ENCODE measurements around the gene AFF1. TPM values are rescaled to one million over a fixed set of nuclear protein-coding genes. Genes with fewer than 3 reads are reported as not detected.

Gene AFF1
- total RNA-seq, 4 donors from 2014 or later = 155 to 238 (median 192) TPM

DNA sequence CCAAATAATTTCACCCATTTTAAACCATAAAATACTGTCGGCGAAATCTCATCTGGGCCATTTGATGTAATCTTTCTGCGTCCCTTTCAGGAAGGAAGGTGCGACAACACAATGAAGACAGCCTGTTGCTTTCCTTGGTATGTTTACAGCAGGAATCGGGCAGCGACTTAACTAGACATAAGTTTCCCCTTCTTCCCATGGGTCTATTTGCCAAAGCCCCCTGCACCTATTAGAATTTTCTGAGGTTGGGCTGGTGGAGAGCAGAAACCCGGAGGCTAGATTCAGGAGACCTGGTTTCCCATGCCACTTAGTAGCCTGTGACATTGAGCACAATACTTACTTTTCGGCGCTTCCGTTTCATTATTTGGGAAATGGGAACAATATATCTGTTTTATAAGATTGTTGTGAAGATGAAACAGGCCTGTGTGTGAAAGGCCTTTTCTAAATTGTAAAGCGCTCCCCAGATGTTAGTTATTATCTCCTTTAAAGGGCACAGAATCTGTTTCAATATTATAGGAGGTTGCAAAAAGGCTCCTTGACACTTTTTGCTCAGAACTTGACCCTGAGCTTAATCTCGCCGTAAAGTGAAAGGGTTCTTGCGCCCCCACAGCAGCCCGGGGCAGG is 552 bp upstream of the AFF1 start:
- no peak for TF ChIP-seq POLR2A (IDR thresholded peaks at IDR 0.05)
- TF ChIP-seq, protein P1, sequence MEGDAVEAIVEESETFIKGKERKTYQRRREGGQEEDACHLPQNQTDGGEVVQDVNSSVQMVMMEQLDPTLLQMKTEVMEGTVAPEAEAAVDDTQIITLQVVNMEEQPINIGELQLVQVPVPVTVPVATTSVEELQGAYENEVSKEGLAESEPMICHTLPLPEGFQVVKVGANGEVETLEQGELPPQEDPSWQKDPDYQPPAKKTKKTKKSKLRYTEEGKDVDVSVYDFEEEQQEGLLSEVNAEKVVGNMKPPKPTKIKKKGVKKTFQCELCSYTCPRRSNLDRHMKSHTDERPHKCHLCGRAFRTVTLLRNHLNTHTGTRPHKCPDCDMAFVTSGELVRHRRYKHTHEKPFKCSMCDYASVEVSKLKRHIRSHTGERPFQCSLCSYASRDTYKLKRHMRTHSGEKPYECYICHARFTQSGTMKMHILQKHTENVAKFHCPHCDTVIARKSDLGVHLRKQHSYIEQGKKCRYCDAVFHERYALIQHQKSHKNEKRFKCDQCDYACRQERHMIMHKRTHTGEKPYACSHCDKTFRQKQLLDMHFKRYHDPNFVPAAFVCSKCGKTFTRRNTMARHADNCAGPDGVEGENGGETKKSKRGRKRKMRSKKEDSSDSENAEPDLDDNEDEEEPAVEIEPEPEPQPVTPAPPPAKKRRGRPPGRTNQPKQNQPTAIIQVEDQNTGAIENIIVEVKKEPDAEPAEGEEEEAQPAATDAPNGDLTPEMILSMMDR (IDR thresholded peaks at IDR 0.05) = no peak
- Histone ChIP-seq H3K4me1 (peaks cover 19 to 28% of the 10 kb centered on the region in 2 donors), H3K4me3 (replicated peaks in 1 of 3) (peak overlapping the region in 2 of 3 donors; percentile 13 to 71), H3K27me3 (no peaks in the 10 kb centered on the region), H3K9me3 (no peaks in the 10 kb centered on the region), H3K36me3 (no peaks in the 10 kb centered on the region), H3K27ac (peak overlapping the region; percentile 69 to 97 (median 96))
- WGBS, 2 donors = 12 to 13% methylated on average over 13 to 15 of the region's 15 CpGs
- DNase-seq = no peak
- intact Hi-C loops (cut with DNase I) = no loop called here

DNA sequence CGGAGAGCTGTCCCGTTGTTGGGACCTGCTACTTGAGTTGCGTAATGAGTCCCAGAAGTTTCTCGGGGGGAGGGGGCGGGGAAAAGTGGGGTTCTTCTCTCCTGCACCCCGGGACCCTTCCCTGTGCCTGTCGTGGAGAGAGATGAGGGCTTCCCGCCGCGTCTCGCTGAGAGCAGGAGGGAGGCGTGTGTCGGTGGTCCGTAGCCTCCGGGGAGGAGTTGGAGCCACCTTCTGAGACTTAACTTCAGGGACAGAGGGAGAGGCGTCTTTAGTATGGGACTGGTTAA is 698 bp downstream of the AFF1 start:
- Histone ChIP-seq H3K36me3 (no peaks in the 10 kb centered on the region), H3K27me3 (no peaks in the 10 kb centered on the region), H3K4me1 (peaks cover 32 to 40% of the 10 kb centered on the region in 2 donors), H3K27ac (peak overlapping the region; percentile 92 to 97 (median 96)), H3K9me3 (no peaks in the 10 kb centered on the region), H3K4me3 (replicated peaks in 1 of 3) (peak overlapping the region; percentile 71 to 96 (median 89))
- no peak for TF ChIP-seq POLR2A (IDR thresholded peaks at IDR 0.05)
- TF ChIP-seq, protein P1 (IDR thresholded peaks at IDR 0.05) = no peak
- intact Hi-C loops (cut with DNase I) = loop anchor here (5.0 kb wide), 1 partner anchor 72 kb away; no protein-coding TSS in a partner anchor
- peak; percentile 42 to 47 for DNase-seq
- WGBS, 2 donors = 0 to 1% methylated on average over 14 to 15 of the region's 16 CpGs

DNA sequence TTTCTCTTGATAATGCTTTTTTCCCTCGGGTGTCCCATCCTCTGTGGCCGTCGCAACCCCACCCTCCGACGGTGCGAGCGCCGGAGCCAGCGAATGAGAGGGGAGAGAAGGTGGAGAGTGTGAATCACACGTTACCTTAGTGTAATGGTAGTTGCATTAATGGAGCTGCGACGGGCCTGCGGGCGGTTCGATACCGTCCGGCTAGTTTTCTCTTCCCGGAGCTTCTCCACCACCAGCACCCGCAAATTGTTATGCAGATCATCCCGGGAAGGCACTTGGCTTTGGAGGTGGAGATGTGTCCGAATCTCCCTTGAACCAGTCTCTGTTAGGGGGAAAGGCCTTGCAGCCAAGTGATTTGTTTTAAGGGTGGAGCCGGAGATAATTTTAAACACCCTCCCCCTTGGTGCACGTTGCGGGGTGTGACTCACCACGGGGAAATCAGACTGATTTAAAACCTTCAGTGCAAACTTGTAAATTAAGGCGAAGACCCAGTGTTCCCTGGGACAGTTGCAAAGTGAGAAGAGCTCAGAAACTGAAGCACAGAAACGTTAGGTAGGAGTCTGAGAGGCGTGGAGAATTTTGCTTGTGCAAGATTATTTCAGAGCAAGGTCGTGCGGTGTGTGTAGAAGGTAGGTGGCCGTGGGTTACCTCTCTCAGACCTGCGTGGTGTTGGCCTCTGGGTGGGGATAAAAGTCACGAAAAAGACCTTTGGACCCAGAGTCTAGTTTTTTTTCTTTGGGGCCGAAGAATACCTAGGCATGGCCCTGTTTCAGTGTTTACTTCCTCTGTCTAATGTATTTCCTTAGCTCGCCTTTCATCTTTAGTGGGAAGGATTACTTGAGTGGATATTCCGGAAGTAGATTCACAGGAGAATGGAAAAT is 1.3 kb downstream of the AFF1 start:
- peak overlapping the region; percentile 92 to 97 (median 96) for H3K27ac ChIP-seq
- H3K4me1 ChIP-seq = peaks cover 37 to 40% of the 10 kb centered on the region in 2 donors
- no peaks in the 10 kb centered on the region for H3K27me3 ChIP-seq
- DNase-seq = peak; percentile 53 to 61
- intact Hi-C loops (cut with DNase I) = loop anchor here (5.0 kb wide), 1 partner anchor 71 kb away; no protein-coding TSS in a partner anchor
- peak overlapping the region; percentile 71 to 96 (median 89) for H3K4me3 ChIP-seq (replicated peaks in 1 of 3)
- H3K36me3 ChIP-seq = no peaks in the 10 kb centered on the region
- TF ChIP-seq, protein P1 (IDR thresholded peaks at IDR 0.05) = no peak
- TF ChIP-seq POLR2A (IDR thresholded peaks at IDR 0.05) = peak in 1 of 2 donors; percentile 48
- 7 to 8% methylated on average over 33 to 36 of the region's 36 CpGs for WGBS, 2 donors
- H3K9me3 ChIP-seq = no peaks in the 10 kb centered on the region

DNA sequence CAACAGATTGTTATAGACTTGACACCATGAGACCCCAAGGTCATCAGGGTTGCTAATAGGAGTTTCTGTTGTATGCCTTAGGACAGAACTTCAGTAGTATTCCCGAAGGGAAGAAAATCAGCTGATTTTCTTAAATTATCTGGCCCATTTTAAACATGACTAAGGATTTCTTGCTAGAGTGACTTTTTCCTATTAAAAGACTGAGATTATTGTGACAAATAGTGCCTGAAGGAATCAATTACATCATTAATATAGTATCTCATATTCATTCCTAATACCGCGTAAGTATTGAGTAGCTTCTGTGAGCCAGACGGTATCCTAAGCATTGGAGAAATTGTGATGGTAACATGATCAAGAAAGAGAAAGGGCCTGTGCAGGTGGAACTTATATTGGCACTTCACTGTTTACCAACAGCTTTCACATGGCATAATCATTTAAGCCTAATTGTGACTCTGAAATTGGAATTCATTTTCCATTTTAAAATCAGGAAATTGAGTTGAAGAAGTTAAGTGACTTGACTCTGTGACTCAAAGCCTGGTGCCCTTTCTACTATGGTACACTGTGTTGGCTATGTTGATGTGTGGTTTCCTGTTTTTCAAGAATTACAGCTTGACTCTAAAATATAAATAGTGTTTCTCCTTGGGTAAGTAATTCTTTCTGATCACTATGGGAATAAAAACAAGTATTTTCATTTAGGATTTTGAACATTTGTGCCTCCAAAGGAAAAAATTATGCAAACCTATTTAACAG is 4.1 kb downstream of the AFF1 start:
- DNase-seq = no peak
- intact Hi-C loops (cut with DNase I) = loop anchor here (5.0 kb wide), 1 partner anchor 68 kb away; no protein-coding TSS in a partner anchor
- H3K4me1 ChIP-seq = peaks cover 37 to 42% of the 10 kb centered on the region in 2 donors
- no peaks in the 10 kb centered on the region for H3K36me3 ChIP-seq
- H3K27ac ChIP-seq = peak overlapping the region; percentile 39 to 67 (median 60)
- H3K27me3 ChIP-seq = no peaks in the 10 kb centered on the region
- TF ChIP-seq POLR2A (IDR thresholded peaks at IDR 0.05) = no peak
- TF ChIP-seq, protein P1 (IDR thresholded peaks at IDR 0.05) = no peak
- 82 to 85% methylated on average over 4 of the region's 4 CpGs for WGBS, 2 donors
- H3K9me3 ChIP-seq = no peaks in the 10 kb centered on the region
- no peak overlapping the region for H3K4me3 ChIP-seq (replicated peaks in 1 of 3)

Data from thyroid gland (tissue), 4 donors.